ENCODE results near the gene ZBTB48.
"Not testable (repeated sequence)": the region's sequence is repeated elsewhere in the genome, so short reads cannot be mapped to it uniquely, and the experiment has no call there.

The ZBTB48 gene

DNA sequence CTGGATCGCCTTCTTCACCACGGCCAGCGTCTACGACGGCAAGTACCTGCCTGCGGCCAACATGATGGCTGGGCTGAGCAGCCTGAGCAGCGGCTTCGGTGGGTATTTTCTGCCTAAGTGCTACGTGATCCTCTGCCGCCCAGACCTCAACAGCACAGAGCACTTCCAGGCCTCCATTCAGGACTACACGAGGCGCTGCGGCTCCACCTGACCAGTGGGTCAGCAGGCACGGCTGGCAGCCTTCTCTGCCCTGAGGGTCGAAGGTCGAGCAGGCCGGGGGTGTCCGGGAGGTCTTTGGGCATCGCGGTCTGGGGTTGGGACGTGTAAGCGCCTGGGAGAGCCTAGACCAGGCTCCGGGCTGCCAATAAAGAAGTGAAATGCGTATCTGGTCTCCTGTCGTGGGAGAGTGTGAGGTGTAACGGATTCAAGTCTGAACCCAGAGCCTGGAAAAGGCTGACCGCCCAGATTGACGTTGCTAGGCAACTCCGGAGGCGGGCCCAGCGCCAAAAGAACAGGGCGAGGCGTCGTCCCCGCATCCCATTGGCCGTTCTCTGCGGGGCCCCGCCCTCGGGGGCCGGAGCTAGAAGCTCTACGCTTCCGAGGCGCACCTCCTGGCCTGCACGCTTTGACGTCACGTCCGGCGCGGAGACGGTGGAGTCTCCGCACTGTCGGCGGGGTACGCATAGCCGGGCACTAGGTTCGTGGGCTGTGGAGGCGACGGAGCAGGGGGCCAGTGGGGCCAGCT lies at the start of gene ZBTB48:
ZBTB48 (plus strand) TSS at position 621 of the 745 bp plus-strand sequence. CDS start 616 bp downstream, outside the sequence.
- FAIRE-seq (peak; percentile 91), DNase-seq (ENCODE audit: low spot score) (peak; percentile 93)

DNA sequence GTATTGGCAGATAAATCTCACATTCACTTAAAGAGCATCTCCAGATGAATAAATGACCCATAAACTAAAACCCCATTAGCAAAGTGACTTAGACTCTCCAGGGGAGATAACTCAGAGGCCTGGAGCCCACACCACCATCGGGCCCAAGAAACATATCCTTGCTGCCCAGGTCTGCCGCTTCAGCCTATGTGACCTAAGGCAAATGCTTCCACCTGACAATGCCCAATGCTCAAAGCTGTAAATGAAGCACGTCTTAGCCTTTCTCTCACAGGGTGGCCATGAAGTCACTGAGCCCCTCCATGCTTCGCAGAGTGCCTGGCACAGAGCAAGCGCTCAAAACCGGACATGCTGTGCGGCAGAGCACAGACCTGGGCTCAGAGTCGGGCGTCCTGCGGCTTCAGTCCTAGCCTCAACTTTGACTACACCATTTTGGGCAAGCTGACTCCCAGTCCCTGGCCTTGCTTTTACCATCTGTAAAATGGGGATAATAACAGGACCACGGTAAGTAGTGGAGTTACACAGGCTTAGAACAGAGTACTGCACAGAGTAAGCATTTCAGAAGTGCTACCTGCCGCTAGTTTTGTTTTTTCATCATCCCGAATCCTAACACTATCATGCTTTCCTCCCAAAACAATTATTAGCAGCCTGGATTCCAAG lies 49.2 kb upstream of the ZBTB48 start:
- no peak for FAIRE-seq
- no peak for DNase-seq (ENCODE audit: low spot score)

GRCh38 chr1:6531996-6532395 lies 47.8 kb upstream of the ZBTB48 start:
- FAIRE-seq (no peak), DNase-seq (ENCODE audit: low spot score) (no peak)

DNA sequence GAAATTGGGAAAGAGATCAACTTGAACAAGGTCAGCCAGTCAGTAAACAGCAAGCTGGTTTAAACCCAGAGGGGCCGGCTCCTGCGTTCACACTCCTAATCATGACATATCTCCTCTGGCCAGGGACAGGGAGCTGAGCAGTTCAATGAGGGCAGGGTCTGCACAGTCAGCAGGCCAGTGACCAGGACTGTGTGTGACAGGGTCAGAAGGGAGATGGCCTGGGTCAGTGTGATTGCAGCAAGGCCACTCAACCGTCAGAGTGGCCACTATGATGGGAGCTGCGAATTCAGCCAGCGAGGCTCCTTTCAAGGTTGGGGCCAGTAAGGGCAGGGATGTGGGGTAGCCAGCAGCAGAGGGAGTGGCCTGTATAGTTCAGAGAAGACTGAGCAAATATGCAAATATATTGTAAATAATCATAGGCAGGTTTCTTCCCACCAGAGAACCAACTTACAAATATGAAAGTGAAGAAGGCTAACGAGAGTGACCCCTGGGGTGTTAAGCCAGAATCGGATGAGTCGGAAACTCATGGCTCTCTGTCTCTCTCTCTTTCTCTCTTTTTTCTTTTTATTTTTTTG lies 45.5 kb upstream of the ZBTB48 start:
- FAIRE-seq: no peak
- no peak for DNase-seq (ENCODE audit: low spot score)

DNA sequence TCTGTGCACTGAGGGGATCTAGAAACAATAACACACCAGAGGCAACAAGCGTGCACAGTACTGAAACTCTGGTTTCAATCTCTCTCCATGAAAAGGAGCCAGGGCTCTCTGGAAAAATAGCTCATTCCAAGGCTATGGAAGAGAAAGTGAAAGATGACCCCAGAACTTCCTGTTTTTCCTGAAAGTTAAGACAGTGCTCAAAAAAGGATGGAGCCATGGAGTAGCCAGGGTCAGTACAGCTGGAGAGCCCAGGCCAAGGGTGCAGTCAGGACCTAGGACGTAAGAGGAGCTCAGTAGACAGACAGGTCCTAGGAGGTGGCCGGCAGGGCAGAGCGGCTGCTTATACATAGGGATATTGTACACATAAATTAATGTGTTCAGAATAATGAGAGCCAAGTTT lies 44.6 kb upstream of the ZBTB48 start:
- DNase-seq (ENCODE audit: low spot score) (no peak), FAIRE-seq (no peak)

DNA sequence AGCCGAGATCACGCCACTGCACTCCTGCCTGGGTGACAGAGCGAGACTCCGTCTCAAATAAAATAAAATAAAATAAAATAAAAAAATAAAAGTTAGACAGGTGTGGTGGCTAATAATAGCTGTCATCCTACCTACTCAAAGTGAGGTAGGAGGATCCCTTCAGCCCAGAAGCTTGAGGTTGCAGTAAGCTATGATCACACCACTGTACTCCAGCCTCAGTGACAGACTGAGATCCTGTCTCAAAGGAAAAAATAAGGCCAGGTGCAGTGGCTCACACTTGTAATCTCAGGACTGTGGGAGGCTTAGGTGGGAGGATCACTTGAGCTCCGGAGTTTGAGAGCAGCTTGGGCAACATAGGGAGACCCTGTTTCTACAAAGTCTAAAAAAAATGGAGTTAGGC lies 43.5 kb upstream of the ZBTB48 start:
- FAIRE-seq: no peak
- DNase-seq (ENCODE audit: low spot score): no peak

- DNase-seq (ENCODE audit: low spot score) (no peak), FAIRE-seq (no peak)
Measured at GRCh38 chr1:6538956-6539355, 40.8 kb upstream of the ZBTB48 start.

DNA sequence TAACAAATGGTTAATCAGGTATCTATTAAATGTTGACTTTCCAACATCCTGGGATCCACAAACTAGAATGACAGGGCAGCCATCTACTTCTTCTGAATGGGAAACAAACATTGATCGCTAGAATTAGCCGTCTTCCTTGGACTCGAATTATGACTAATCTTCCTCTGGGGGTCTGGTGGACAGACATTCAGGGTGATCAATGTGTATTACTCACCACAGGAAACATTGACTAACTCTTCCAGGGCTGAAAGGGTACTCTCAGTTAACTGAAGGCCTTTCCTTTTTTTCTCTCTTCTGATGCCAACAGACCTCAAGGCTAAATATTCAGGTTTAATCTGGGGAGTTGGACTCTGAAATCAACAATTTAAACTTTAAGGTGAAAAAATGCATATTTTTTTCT lies 35.0 kb upstream of the ZBTB48 start:
- no peak for FAIRE-seq

DNA sequence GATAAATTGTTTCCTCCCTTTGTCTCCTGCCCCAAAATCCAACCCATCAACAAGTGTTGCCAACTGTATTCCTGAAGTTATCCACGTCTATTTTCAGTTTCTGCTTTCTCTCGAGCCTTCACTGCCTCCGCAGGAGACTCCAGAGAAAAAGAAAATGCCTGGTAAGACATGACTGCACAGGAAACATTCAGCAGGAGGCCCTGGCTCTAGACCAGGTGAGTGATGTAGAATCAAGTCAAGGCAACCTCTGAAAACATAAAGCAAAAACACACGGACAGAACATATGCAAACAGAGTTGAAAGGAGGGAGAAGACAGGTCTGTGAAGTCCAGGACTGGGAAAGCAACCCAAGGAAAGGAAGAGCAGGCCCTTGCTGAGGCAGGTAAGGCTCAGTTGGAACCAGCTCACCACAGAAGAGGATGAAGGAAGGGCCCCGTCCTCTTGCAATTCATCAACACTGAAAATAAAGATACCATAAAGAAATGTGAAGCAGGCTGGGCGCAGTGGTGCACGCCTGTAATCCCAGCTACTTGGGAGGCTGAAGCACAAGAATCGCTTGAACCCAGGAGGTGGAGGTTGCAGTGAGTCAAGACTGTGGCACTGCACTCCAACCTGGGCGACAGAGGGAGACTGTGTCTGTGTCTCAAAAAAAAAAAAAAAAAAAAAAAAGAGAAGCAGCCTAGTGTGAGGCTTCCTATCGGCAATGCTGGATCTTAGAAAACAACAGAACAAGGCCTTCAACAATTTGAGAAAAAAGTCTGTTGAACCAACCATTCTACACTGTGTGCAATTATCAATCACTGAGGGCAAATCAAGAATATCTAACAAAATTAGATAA lies 34.3 kb upstream of the ZBTB48 start:
- no peak for DNase-seq (ENCODE audit: low spot score)
- no peak for FAIRE-seq

More for the DNA sequence above, 35.0 kb upstream of the ZBTB48 start:
- DNase-seq (ENCODE audit: low spot score): no peak

- FAIRE-seq (no peak), DNase-seq (ENCODE audit: low spot score) (no peak)
Measured at GRCh38 chr1:6546326-6546725, 33.5 kb upstream of the ZBTB48 start.

GRCh38 chr1:6547301-6547700 lies 32.5 kb upstream of the ZBTB48 start:
- no peak for DNase-seq (ENCODE audit: low spot score)
- FAIRE-seq: no peak

DNA sequence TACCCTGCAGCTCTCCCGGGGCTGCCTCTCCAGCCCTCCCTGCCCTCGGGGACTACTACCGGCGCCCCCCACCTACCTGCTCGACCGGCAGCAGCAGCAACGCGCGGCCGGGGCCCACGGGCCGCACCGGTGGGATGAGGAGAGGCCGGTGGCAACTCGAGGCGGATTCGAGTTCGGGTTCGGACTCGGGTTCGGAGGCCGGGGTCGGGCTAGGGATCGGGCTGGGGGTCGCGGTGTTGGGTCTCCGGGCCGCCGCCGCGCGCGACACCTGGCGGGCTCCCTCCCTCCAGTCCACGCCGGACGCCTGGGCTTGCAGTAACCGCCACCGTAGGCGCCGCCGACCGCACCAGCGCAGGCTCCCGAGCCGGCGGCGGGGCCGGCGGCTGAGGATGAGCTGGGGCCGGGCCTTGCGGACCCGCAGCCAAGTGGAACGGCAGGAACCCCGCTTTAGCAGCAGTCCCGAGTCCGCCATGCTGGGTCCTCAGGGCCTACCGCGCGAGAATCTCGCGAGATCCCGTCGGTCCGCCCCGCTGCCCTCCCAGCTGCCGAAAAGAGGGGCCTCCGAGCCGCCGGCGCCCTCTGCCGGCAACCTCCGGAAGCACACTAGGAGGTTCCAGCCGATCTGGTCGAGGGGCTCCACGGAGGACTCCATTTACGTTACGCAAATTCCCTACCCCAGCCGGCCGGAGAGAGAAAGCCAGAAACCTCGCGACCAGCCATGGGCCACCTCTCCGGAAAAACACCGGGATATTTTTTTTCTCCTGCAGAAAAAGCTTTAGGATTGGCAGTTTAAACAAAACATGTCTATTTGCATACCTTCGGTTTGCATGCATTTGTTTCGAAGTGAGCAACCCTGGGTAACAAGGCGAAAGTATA lies 25.5 kb upstream of the ZBTB48 start, which contains the start of gene NOL9:
NOL9 (minus strand) TSS at position 483 of the 876 bp plus-strand sequence; CDS start at position 472, 11 bp downstream.
- DNase-seq (ENCODE audit: low spot score): peak; percentile 75
- peak; percentile 17 for FAIRE-seq

- FAIRE-seq: no peak
- no peak for DNase-seq (ENCODE audit: low spot score)
Measured at GRCh38 chr1:6554907-6555778, 24.7 kb upstream of the ZBTB48 start, which contains the start of gene TAS1R1. Gene TAS1R1, plus strand, starts transcription at chr1:6555307. Its CDS starts 67 bp downstream, at chr1:6555374.

- FAIRE-seq: no peak
- DNase-seq (ENCODE audit: low spot score): no peak
Measured at GRCh38 chr1:6557597-6557996, 22.2 kb upstream of the ZBTB48 start.

- DNase-seq (ENCODE audit: low spot score); FAIRE-seq: not testable (repeated sequence)
Measured at GRCh38 chr1:6559161-6559560, 20.6 kb upstream of the ZBTB48 start.

DNA sequence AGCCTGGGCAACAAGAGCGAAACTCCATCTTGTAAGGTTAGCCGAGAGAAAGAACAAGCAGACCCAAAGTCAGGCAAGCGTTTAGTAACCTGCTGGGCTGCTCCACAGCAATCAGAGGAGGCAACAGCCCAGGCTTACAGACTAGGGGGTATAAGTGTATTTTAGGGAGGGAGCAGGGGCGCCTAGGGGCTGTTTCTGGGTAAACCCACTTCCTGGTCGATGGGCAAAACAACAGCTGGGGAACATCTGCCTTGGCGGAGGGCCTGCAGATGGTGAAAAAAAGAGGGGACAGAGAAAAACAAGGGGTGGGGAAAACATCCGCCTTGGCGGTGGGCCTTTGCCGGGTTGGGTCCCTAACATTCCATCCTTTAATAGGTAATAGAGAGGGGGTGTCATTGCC lies 19.5 kb upstream of the ZBTB48 start:
- no peak for DNase-seq (ENCODE audit: low spot score)
- no peak for FAIRE-seq

GRCh38 chr1:6569033-6569432 lies 10.8 kb upstream of the ZBTB48 start:
- FAIRE-seq (no peak), DNase-seq (ENCODE audit: low spot score) (no peak)

DNA sequence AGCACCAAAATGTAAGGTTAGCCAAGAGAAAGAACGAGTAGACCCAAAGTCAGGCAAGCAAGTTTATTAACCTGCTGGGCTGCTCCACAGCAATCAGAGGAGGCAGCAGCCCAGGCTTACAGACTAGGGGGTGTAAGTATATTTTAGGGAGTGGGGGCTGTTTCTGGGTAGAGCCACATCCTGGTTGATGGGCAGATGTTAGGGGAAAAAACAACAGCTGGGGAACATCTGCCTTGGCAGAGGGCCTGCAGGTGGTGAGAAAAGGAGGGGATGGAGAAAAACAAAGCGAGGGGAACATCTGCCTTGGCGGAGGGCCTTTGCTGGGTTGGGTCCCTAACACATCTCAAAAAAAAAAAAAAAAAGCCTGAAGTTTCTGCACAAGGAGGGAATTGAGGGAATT lies 9.7 kb upstream of the ZBTB48 start:
- FAIRE-seq: no peak

DNA sequence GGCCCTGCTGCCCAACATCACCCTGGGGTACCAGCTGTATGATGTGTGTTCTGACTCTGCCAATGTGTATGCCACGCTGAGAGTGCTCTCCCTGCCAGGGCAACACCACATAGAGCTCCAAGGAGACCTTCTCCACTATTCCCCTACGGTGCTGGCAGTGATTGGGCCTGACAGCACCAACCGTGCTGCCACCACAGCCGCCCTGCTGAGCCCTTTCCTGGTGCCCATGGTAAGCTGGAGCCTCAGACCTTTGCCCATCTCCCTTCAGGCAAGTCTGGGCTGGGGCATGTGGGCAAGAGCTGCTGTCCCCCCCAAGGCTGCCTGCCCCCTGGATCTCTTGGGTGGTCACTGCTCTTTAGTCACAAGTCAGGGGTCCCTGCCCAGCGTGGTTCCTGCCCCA lies 8.8 kb upstream of the ZBTB48 start:
- FAIRE-seq (no peak), DNase-seq (ENCODE audit: low spot score) (no peak)

More for the DNA sequence above, 9.7 kb upstream of the ZBTB48 start:
- no peak for DNase-seq (ENCODE audit: low spot score)
